Superior temporal gyrus (tissue), 1 donor: ENCODE data around the gene ADSS2.

Experiments used
- DNase-seq: peaks from one replicate; pipeline ENCODE4 v3.0.0-alpha.2; 2016; ENCODE audit errors: extremely low spot score

Gene ADSS2

DNA sequence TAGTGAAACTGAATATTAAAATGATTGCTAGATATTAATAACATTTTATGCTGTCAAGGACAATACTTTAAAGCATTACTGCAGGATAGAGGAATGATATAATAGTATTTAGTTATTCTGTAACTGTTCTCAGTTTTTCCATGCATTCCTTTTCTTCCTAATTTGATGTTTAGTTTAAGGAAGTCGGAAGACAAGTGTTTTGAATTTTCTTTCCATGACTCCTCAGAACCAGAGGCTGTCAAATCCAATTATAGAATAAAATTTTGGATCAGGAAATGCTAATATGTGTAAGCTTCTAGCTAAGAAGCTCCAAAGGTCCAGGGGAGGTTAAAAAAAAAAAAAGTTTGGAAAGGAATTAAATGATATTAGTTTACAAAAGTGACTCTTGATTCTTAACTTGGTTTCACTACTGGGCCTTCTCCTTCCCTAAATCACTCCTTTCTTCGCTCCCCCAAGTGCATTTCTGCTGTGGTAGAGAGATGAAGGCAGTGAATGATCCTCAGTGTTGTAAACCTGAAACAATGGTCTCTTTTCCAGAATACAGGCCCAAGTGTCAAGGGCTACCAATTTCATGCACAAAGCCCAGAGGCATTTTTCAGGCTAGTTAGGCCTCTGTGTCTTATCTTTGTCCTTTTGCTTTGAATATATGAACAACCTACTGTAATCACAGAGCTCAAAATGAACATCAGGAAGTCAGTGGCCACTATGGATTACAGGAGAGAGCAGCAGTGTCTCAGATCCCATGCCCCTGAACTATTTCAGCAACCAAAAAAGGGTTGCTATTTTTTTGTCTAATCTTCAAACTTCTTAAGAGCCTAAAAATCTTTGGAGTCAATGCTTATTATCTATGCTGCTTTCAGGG is 6.2 kb downstream of the ADSS2 start:
- DNase-seq = peak; percentile 84

DNA sequence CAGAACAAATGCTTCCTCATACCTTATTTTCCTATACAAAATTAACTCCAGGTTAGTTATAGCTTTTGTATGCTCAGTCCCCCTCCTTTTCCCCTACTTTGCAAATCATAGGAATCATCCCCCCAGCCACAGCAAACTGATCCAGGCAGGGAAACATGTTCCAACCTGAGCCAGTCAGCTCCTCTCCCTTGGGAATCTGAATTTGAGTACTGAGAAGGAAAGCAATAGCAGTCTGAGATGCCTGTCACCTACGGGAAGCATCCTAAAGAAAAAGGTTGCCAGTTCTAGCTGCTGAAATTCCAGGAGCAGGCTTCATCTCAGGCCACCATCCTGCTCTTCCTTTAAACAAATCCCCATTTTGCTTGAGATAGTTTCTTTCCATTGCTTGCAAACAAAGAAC is 6.9 kb downstream of the ADSS2 start:
- no peak for DNase-seq

GRCh38 chr1:244442850-244443249 is 8.9 kb downstream of the ADSS2 start:
- DNase-seq = no peak

GRCh38 chr1:244439391-244440032 is 12.2 kb downstream of the ADSS2 start:
- peak; percentile 19 for DNase-seq

DNA sequence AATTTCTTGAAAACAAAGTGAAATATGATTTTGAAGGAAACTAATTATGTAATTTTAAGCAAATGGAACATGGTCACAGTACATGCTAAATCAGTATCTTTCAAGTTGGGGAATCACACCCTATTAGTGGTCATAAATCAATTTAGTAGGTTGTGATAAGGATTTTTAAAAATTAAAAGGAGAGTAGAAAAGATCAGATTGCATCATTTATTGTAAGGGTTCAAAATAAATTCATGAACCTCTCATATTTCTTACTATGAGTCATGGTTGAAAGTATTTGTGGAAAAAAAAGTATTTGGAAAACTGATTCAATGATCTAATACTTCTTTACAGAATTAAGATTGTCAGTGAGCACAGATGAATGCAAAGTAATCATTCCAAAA is 14.6 kb downstream of the ADSS2 start:
- peak; percentile 20 for DNase-seq

DNA sequence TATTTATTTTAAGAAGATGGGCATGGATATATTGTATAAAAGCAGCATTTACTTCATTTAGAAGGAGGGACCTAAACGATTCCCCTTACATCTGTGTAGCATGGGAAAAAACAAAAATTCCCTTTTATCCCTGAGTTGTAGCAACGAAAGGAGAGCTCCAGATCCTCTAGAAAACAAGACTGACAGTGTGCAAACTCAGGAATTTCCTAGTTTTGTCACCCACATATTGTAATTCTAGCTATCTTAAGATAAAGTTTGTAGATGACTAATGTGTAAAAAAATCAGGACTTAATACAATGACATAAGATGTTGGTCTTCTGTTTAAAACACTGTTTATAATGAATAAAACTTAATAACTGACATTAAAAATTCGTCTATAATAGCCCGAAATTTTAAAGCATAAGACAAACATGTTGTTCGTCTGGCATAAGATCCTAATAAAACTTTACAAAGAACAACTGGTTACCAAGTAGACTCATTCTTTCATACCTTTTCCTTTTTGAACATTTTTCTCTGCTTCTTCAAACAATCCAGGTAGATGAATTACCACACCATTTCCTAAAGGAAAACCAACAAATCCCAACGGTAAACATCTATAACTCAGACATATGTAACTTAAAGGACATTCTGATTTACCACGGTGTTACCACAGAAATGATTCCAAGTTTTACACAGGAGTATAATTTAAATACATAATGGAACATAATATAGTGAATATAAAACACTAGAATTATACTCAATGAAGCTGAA is 15.2 kb downstream of the ADSS2 start:
- no peak for DNase-seq

- no peak for DNase-seq
Observed at GRCh38 chr1:244435562-244436205, 16.0 kb downstream of the ADSS2 start.

DNA sequence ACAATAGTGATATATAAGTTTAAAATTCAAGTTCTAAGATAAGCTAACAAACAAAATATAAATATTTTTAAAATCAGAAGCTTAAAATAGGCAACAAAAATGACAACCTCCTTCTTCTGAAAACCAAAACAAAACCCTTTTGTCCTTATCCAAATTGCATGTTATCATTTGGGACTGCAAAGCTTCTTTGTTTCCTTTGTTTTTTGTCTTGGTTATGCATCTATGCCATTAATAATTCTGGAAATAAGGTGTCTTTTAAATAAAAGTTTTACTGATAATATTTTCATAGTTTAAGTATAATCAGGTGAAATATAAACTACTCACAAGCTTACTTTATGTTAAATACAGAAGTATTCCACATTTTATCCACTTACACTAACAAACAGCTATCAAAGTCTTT is 20.5 kb downstream of the ADSS2 start:
- peak; percentile 84 for DNase-seq

- no peak for DNase-seq
Observed at GRCh38 chr1:244429818-244430217, 21.9 kb downstream of the ADSS2 start.

GRCh38 chr1:244427647-244428046 is 24.1 kb downstream of the ADSS2 start:
- DNase-seq = no peak

DNA sequence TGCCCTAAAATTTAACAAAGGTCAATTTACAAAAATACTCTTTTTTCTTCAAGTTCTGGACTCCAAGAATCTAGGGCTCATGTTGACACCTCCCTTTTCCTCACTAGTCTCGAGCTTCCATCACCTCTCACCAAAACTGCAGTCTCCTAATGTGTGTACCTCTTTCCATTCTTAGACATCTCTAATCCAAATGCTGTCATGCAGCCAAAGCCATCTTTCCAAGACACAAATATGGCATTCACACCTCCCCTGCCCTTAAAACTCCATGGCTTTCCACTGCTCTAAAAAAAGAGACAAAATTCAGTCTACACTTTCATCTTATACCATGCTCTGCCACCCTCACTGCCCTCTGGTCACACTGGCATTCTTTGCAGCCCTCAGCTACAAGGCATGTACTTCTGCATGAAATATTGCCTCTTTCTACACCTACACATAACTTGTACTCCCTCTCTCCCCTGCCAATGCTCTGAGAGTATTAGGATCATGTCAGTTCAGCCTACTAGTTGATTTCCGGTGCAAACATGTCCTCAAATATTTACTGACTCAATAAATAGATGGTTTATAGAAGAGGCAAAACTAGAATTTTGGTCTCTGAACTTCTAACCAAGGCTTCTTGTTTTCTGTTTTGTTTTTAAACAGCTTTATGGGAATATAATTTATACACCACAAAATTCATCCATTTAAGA is 26.9 kb downstream of the ADSS2 start:
- no peak for DNase-seq

DNA sequence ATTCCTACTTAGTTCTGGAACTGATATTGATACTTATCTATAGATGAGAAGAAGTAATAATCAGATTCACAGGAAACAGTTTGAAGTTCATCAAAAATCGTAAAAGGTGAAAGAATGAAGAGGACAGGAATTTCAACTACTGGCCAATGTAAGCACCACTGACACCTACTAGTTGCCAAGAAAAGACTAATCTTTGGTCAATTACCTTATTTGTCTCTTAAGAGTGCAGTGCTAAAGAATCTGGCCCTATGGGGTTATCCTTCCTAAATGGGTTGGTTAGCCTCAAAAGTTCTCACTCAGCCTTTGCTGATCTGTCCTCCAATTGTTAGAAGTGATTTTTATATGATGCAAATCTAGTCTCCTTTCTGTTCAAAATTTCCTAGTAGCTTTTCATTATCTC is 29.5 kb downstream of the ADSS2 start:
- DNase-seq = no peak

DNA sequence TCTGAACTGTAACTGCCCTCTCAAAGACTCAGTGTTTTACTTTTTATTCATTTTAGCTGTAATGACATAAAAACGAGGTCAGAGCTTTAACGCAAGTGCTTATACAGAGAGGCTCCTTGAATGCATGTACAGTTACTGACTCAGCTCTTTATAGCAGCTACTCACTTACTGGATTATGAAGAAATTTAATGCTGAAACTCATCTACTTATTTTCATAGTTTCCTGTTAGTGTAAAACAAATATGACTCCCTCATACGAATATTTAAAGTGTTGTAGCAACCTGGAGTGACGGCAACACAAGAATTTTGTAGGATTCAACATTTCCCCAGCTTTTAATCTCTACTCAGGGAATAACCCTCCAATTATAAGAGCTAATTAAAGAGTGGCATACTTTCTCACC is 32.7 kb downstream of the ADSS2 start:
- no peak for DNase-seq

DNA sequence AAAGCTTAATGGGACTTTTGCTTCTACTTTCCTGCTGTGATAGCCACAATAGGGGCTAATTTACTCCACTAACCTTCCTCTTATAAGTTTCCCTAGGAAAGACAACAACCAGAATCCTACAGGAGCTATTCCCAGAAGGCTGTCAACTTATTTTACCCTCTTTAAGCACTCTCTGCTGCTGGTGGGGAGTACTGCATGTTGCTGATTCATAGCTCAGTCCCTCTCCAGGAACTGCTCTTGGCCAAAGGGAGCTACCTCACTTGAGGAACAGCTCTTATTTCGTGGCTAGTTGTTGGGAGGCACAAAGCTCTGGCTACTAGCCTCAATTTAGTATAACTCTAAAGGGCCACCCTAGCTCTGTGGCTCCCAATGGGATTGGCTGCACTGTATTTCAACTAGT is 37.2 kb downstream of the ADSS2 start:
- no peak for DNase-seq

DNA sequence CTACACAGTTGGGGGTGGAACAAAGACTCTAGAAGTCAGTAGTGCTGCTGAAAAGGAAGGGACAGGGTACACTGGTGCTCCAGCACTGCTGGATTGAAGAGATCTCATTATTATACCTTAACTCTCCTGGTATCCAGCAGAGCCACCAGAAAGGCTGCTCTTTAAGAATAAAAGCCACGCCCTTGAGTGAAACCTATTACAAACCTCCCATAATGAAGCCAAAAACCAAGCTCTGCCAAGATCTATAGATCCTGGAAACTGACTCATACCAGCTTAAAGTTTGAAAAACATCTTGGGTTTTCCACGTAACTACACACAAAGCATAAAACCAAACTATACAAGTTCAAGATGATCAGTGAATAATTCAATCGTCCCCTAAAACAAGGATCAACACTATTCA is 38.0 kb downstream of the ADSS2 start:
- no peak for DNase-seq

DNA sequence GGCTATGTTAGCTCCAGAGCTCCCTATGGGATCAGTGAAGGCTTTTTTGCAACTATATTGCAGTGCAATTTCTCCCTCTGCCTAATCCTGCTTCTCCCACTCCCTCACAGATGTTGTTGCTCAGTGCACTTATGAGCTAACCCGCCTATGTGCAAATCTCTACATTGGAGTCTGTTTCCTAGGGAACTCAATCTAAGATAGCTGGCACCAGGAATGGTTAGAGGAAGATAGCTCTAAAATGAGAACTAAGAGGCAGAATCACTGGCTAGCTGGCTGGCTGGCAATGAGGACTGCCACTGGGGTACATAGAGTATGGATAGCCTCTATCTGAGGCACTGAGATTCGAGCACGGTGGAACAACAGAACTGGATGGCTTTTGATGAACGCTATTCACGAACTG is 39.5 kb downstream of the ADSS2 start:
- no peak for DNase-seq

GRCh38 chr1:244409701-244410100 is 42.0 kb downstream of the ADSS2 start:
- DNase-seq = no peak

DNA sequence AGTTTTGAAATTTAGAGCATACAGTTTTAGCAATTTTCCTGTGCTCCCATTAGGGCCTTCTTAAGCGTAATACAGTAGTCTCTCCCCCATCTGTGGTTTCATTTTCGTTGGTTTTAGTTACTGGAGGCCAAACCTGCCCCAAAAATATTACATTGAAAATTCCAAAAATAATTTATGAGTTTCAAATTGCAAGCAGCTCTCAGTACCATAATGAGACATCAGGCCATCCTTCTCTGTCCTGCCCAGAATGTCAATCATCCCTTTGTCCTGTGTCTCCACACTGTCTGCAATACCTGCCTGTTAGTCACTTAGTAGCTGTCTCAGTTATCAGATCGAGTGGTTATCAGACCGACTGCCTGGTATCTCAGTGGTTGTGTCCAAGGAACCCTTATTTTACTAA is 45.4 kb downstream of the ADSS2 start:
- no peak for DNase-seq

- no peak for DNase-seq
Observed at GRCh38 chr1:244405856-244406255, 45.9 kb downstream of the ADSS2 start.

DNA sequence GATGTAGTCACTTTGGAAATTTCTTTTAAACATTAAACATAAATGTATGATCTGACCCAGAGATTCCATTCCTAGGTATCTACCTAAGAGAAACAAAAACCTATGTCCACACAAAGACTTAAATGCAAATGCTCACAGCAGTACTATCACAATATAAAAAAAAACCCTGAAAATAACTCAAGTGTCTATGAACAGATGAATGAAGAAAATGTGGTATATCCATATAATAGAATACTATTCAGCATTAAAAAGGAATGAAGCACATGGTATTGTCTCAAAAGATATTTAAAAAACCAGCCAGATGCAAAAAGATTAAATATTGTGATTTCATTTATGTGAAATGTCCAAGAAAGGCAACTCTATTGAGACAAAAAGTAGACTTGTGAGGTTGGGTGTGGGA is 48.3 kb downstream of the ADSS2 start:
- no peak for DNase-seq

DNA sequence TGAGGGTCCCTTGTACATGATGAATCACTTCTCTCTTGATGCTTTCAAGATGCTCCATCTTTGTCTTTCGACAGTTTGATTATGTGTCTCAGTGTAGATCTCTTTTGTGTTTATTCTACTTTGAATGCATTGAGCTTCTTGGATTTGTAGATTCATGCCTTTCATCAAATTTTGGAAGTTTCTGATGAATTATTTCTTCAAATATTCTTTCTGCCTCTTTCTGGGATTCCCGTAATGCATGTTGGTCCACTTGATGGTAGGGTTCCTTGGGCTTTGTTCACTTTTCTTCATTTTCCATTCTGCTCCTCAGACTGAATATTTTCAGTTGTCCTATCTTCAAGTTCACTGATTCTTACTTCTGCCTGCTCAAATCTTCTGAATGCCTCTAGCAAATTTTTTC is 50.7 kb downstream of the ADSS2 start:
- DNase-seq = no peak

- no peak for DNase-seq
Observed at GRCh38 chr1:244397131-244397530, 54.6 kb downstream of the ADSS2 start.
